T-helper 9 cell (primary cell): ENCODE results near the gene ARHGEF17.

Source experiments
- DNase-seq: peaks from one replicate; pipeline ENCODE4 v3.0.0-alpha.2; 2020

ARHGEF17 gene

GRCh38 chr11:73397468-73398131, 89.5 kb downstream of the ARHGEF17 start:
- DNase-seq = no peak

- DNase-seq = no peak
Observed at GRCh38 chr11:73398132-73398526, 90.1 kb downstream of the ARHGEF17 start.

- DNase-seq = no peak
Observed at GRCh38 chr11:73398721-73399120, 90.6 kb downstream of the ARHGEF17 start.

- DNase-seq = no peak
Observed at GRCh38 chr11:73399159-73399590, 91.1 kb downstream of the ARHGEF17 start.

- no peak for DNase-seq
Observed at GRCh38 chr11:73399636-73400035, 91.6 kb downstream of the ARHGEF17 start.

- DNase-seq = no peak
Observed at GRCh38 chr11:73400293-73400692, 92.2 kb downstream of the ARHGEF17 start.

GRCh38 chr11:73401217-73401923, 93.3 kb downstream of the ARHGEF17 start:
- no peak for DNase-seq

- DNase-seq = no peak
Observed at GRCh38 chr11:73401924-73402833, 94.1 kb downstream of the ARHGEF17 start.

- no peak for DNase-seq
Observed at GRCh38 chr11:73402834-73403185, 94.7 kb downstream of the ARHGEF17 start.

GRCh38 chr11:73403541-73403940, 95.5 kb downstream of the ARHGEF17 start:
- DNase-seq = no peak

- DNase-seq = no peak
Observed at GRCh38 chr11:73404048-73404447, 96.0 kb downstream of the ARHGEF17 start.

GRCh38 chr11:73404506-73405145, 96.5 kb downstream of the ARHGEF17 start:
- DNase-seq = no peak

- DNase-seq = no peak
Observed at GRCh38 chr11:73405146-73405510, 97.1 kb downstream of the ARHGEF17 start.

- no peak for DNase-seq
Observed at GRCh38 chr11:73406131-73406530, 98.1 kb downstream of the ARHGEF17 start.

- no peak for DNase-seq
Observed at GRCh38 chr11:73406619-73407018, 98.5 kb downstream of the ARHGEF17 start.

GRCh38 chr11:73409431-73409830, 101.4 kb downstream of the ARHGEF17 start:
- DNase-seq = no peak

- no peak for DNase-seq
Observed at GRCh38 chr11:73410627-73411026, 102.6 kb downstream of the ARHGEF17 start.

GRCh38 chr11:73411031-73411430, 103.0 kb downstream of the ARHGEF17 start:
- no peak for DNase-seq

- DNase-seq = no peak
Observed at GRCh38 chr11:73412308-73412707, 104.2 kb downstream of the ARHGEF17 start.

- no peak for DNase-seq
Observed at GRCh38 chr11:73413256-73413655, 105.2 kb downstream of the ARHGEF17 start.

- DNase-seq = no peak
Observed at GRCh38 chr11:73414977-73415651, 107.0 kb downstream of the ARHGEF17 start.

- no peak for DNase-seq
Observed at GRCh38 chr11:73415854-73416615, 108.0 kb downstream of the ARHGEF17 start.
